Measurements from ENCODE around the gene NOXA1. TPM values are rescaled to one million over a fixed set of nuclear protein-coding genes. Genes with fewer than 3 reads are reported as not detected.

Gene NOXA1
- total RNA-seq, 1 donor from 2014 or later, result 2.6 TPM

GRCh38 chr9:137427454-137428310, 4.5 kb downstream of the NOXA1 start:
- no peak for DNase-seq

GRCh38 chr9:137428311-137428630, 5.1 kb downstream of the NOXA1 start:
- DNase-seq, result no peak

DNA sequence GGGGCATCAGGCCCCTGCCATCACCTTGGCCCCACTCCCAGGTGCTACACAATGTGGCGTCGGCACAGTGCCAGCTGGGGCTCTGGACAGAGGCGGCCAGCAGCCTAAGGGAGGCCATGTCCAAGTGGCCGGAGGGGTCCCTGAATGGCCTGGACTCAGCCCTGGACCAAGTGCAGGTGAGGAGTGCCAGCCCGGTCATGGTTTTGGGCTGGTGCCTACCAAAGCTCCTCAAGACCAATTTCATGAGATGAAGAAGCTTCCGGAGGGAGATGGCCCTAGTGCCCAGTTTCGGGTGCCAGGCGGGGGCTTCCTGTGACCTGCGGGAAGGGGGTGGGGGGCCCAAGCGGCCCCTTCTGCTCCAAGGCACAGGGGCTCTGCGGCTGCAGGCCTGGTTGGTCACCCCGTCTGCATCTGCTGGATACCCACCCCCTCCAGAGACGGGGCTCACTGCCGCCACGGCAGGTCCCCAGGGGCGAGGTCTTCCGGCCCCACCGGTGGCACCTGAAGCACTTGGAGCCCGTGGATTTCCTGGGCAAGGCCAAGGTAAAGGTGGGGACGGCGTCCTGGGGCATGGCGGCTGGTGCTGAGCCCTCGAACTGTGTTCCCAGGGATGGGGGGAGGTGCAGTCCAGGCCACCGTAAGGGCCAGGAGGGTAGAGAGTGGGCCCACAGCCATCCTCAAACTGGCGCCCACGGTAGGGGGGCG, 5.8 kb downstream of the NOXA1 start:
- DNase-seq, result no peak

GRCh38 chr9:137429546-137429890, 6.3 kb downstream of the NOXA1 start:
- no peak for DNase-seq

DNA sequence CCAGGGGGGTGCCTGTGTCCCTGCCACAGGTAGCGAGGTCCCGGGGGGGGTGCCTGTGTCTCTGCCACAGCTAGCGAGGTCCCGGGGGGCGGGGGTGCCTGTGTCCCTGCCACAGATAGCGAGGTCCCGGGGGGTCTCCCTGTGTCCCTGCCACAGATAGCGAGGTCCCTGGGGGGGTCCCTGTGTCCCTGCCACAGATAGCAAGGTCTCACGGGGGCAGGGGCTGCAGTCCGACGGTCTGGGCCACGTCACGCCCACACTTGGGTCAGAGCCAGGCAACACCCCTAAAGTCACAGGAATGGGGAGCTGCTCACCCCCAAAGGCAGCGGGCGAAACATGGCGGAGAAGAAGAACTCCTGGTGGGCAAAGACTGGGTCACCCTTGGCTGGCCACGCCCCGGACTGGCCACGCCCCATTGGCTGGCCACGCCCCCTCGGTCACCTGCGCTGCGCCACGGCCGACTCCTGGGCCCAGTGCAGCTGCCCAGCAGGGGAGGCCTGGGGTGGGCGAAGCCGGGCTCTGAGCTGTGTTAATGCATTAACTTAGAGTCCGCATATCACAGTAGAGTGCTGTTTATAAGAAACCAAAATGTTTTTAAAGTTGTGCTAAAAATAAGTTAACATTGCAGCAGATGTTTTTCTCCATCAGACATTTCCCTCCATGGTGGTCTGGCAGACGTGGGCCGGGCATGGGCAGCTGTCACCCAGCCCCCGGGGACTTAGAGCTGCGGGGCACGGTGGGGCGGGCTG, 7.0 kb downstream of the NOXA1 start:
- no peak for DNase-seq

DNA sequence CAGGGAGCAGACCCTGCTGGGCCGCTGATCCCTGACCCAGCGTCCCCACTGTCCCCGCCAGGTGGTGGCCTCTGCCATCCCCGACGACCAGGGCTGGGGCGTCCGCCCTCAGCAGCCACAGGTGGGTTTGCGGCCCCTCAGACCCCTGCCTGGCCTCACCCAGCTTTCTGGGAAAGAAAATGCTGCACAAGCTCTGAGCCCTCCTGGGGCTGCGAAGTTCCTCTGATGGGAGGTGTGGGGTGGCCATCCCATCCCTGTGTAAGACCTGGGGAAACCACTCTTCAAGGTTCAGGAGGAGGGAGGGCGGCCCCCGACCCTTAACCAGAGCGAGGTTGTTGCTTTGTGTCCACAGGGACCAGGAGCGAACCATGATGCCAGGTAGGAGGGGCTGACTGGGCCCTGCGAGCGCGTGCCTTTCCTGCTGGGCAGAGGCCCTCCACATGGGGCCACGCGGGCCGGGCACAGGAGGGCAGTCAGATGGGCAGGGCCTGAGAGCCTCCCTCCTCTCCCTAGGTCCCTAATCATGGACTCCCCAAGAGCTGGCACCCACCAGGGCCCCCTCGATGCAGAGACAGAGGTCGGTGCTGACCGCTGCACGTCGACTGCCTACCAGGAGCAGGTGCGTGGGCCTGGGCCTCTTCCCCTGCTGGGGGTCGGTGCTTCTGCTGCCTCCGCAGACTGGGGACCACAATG, 7.7 kb downstream of the NOXA1 start:
- no peak for DNase-seq

- DNase-seq, result no peak
Measured at GRCh38 chr9:137431416-137431931, 8.3 kb downstream of the NOXA1 start.

DNA sequence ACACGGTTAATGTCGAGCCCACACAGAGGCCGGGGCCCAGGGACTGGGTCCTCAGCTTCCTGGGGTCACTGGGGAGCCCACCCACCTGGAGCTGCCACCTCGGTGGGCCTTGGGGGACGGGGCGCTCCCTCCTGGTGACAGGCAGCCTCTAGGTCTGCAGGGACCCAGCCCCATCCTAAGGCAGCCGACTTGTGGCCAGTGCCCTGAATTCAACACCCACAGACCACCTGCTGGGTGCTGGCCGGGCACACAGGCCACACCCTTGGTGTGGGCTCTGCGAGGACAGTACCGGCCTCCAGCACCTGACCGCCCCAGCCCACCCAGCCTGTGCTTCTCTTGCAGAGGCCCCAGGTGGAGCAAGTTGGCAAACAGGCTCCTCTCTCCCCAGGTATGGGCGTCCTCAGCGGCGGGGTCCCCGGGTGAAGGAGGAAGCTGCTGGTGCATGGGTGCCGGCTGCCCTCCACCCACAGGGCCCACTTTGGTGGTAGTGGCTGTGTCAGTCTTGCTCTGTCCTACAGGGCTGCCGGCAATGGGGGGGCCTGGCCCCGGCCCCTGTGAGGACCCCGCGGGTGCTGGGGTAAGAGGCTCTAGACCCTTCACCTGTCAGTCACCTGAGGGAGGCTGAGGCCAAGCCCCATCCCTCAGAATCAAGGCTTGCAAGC, 9.6 kb downstream of the NOXA1 start:
- DNase-seq, result no peak

- DNase-seq, result no peak
Measured at GRCh38 chr9:137433349-137433915, 10.2 kb downstream of the NOXA1 start.

DNA sequence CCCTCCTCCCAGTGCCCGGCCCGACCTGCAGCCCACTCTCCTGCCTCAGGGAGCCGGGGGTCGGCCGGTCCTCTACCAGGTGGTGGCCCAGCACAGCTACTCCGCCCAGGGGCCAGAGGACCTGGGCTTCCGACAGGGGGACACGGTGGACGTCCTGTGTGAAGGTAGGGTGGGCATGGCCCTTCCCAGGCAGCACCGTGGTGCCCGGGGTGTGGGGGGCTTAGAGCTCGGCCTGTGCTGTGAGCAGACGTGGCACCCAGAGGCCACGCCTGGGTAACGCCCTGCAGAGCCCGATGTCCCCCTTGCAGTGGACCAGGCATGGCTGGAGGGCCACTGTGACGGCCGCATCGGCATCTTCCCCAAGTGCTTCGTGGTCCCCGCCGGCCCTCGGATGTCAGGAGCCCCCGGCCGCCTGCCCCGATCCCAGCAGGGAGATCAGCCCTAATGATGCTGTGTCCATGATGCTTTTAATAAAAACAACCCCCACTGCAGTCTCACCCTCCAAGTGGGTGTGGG, 10.8 kb downstream of the NOXA1 start:
- DNase-seq, result no peak

DNA sequence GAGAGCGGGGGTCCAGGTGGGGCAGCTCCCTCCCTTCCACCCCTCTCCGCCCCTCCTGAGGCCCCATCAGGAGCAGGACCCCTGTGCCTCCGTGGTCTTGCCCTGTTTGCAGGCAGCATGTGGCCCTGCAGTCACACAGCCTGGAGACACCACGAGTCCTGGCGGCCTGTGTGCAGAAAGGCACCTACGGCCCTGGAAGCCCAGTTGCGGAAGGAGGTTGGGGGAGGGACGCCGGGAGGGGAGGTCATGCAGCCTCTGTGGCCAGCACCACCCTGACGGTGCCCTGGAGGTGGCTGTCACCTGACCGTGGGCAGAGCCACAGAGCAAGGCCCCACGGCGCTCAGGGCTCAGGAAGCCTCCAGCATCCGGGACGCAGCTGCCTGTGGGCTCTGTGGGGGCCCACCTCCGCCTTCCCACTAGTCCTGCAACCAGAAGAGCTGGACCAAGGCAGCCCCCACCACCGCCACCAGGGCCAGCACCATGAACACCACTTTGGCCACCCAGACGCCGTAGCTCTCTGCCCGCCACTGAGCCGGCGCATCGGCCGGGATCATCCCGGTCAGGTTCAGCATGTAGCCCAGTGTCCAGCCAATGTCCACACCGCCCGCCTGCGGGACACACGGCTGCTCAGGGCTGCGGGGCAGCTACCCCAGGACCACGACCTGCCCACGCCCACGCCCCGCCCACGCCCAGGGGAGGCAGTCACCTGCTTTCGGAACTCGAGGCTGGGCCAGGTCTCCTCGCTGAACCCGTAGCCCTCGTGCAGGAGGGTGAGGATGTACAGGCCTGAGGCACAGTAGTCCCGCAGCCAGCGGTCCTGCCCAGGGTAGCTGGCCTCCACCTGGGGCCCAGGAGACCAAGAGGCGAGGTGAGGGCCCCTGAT, 11.5 kb downstream of the NOXA1 start:
- no peak for DNase-seq

GRCh38 chr9:137435381-137435891, 12.2 kb downstream of the NOXA1 start:
- no peak for DNase-seq

GRCh38 chr9:137435980-137436760, 13.0 kb downstream of the NOXA1 start:
- peak; percentile 82 for DNase-seq

DNA sequence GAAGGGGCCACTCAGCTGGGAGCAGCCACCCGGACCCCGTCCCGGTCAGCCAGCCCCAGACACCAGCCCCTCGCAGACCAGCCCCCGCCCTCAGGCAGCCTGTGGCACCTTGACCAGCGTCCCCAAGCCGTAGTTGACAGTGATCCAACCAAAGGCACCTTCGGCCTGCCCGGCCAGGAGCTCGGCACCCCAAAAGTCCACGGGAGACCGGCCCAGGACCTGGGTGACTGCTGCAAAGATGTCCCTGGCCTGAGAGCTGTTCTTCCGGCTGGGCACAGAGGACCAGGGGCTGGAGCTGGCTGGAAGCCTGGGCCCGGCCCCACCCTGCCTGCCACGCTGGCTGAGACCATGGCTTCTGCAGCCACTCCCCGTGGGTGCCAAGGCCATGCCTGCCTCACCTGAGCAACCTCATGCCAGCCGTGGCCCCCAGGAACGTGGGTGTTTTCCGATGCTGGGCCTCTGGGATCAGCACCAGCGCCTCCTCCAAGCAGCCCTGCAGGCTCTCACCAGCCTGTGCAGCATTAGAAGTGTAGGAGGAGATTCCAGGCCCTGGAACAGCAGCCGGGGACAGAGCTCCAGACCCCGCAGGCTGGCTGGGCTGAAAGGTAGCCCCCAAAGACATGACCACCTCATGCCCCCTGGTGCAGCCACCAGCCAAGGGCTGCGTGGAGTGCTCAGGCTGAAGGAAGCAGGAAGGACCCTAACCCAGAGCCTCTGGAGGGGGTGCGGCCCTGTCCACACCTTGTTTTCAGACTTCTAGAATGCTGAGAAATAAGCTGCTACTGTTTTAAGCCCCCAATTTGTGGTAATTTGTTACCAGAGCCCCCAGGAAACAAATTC, 13.8 kb downstream of the NOXA1 start:
- no peak for DNase-seq

GRCh38 chr9:137437691-137438590, 14.7 kb downstream of the NOXA1 start:
- DNase-seq, result no peak

- no peak for DNase-seq
Measured at GRCh38 chr9:137438591-137439157, 15.5 kb downstream of the NOXA1 start.

- no peak for DNase-seq
Measured at GRCh38 chr9:137439158-137439714, 16.0 kb downstream of the NOXA1 start.
